Measurements from ENCODE around the gene RAMACL.

- no peak for TF ChIP-seq CTCF (conservative IDR thresholded peaks at IDR 0.05; ENCODE audit: low read depth, low read length)
- TF ChIP-seq EZH2 (IDR thresholded peaks at IDR 0.05; ENCODE audit: borderline replicate concordance, low read depth, low read length, poor library complexity, severe bottlenecking): no peak
Observed at GRCh38 chr6:166605752-166606151, 19.3 kb upstream of the RAMACL start.

All from A673 (cell line).